OCI-M2 (cell line): ENCODE measurements around the gene KRT36.

ENCODE experiments used
- DNase-seq: peaks from one replicate; lab custom pipeline; 2025; ENCODE audit not compliant: unreplicated experiment; lab: John Stamatoyannopoulos, UW

Gene KRT36

DNA sequence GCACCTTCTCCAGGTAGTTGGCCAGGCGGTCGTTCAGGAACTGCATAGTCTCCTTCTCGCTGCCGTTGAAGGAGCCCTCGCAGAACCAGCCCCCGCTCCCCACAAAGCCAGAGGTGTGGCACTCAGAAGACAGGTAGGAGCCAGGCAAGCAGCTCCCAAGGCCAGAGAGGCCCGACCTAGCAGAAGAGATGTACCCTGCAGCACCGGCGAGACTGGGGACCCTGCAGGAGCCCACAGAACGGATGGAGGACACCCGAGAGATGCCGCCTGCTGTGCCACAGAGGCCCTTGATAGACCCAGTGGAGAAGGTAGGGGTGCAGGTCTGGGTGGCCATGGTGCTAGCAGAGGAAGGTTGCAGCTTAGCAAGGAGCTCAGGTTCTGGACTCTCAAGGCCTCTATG lies at the start of gene KRT36:
KRT36 (minus strand) TSS at position 380 of the 400 bp plus-strand sequence; CDS start at position 334, 46 bp downstream.
- no peak for DNase-seq

DNA sequence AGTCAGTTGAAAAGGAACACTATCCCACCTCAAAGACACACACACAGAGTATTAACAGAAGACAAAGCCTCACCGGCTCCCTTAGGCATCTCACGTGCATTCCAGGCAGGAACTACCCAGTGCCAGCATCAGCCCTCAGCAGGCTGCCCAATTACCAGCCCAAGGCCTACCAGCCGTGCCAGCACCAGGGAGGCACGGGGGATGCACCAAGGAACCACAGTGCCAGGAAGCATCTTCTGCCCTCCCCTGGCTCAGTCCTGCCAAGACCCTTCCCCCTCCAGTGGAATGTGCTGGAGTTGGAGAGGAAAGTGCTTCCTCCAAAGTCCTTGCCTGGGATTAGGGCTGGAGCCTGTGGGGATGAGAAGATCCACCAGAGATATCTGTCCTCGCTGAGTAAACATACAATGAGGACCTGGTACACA lies 49.4 kb upstream of the KRT36 start:
- no peak for DNase-seq

DNA sequence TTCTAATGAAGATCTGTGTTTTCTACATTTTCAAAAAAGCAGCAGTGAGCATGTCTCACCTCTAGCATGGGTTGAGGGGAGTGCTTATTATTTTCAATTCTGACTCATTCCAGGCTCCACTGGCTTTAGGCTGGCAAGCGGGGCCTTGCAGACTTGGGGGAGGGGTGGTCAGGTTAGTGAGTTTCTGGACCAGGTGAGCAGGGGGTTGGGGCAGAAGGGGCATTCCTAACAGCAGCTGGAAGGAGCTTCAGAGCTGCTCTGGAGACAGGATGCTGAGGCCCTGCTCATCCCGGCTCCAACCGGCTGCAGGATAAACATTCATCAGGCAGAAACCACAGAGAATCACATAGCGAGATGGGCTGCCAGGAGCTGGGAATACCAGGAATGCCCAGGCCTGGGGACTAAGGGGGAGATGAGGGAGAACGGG lies 48.9 kb upstream of the KRT36 start:
- no peak for DNase-seq

DNA sequence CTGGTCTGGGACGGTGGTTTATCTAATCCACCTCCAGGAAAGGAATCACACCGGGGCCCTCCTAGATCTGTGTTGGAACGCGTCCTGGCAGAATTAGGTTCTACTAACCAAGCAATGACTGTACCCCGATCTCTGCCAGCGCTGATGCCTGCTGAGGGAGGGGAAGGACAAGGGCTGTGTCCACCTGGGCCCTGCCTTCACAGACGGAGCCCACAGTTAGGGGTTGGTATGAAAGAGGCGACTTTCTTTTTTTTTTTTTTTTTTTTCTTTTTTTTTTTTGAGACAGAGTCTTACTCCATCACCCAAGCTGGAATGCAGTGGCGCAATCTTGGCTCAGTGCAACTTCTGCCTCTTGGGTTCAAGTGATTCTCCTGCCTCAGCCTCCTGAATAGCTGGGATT lies 48.3 kb upstream of the KRT36 start:
- DNase-seq, result no peak

GRCh38 chr17:41537614-41537954 lies 47.9 kb upstream of the KRT36 start:
- DNase-seq, result no peak

GRCh38 chr17:41536741-41537613 lies 47.3 kb upstream of the KRT36 start:
- DNase-seq, result no peak

GRCh38 chr17:41535764-41536481 lies 46.2 kb upstream of the KRT36 start:
- DNase-seq, result no peak

- DNase-seq, result no peak
These were observed 45.3 kb upstream of the KRT36 start for GRCh38 chr17:41534899-41535546.

- no peak for DNase-seq
These were observed 43.9 kb upstream of the KRT36 start for GRCh38 chr17:41533613-41534012.

DNA sequence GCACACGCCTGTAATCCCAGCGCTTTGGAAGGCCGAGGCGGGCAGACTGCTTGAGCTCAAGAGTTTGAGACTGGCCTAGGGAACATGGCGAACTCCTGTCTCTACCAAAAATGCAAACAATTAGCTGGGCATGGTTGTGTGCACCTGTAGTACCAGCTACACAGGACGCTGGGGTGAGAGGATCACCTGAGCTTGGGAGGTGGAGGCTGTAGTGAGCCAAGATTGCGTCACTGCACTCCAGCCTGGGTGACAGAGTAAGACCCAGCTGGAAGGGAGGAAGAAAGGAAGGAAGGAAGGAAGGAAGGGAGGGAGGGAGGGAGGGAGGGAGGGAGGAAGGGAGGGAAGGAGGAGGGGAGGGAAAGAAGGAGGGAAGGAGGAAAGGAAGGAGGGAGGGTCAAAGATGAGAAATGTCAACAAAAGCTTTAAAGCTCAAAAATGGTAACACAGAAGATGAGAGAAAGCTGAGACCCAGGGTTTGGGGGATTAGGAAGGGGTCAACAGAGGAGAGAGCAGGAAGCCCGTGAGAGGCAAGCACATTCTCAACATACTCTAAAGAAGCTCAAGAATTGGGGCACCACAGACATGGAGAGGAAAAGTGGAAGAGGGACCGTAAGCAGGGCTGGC lies 43.3 kb upstream of the KRT36 start:
- DNase-seq, result no peak

DNA sequence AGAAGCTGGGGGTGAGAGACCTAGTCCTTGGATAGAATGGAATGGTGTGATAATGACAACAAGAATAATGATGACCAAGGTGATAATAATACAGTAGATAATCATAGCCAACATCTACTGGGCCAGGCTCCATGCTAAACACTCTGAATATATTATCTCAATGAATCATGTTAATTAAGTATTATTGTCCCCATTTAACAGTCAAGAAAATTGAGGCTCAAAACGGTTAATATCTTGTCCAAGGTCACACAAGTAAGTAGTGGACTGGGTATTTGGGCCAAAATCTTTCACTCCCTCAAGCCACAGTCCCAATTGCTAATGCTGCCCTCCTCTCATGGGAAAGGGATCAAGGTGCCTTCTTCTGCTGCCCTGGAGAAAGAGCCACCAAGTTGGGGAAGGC lies 42.3 kb upstream of the KRT36 start:
- DNase-seq, result no peak

GRCh38 chr17:41530062-41531048 lies 40.6 kb upstream of the KRT36 start:
- DNase-seq, result no peak

- DNase-seq, result no peak
These were observed 39.8 kb upstream of the KRT36 start for GRCh38 chr17:41529491-41529915.

DNA sequence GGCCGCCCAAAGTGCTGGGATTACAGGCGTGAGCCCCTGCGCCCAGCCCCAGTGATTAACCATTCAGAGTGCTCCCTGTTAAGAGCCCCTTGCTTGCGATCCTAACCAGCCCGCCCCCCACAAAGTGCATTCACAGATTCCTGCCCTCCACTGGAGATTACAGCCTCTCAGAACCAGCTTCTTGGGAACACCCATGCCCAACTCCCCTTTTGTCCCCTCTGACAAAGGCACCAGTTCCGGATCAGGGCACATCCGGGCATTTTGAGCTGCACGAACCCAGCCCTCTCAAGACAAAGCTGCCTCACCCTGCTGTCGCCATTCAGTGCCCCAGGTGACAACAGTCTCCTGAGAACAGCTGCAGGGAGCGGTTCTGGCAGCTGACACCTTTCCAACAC lies 39.2 kb upstream of the KRT36 start:
- no peak for DNase-seq

- DNase-seq, result no peak
These were observed 37.6 kb upstream of the KRT36 start for GRCh38 chr17:41527063-41528023.

DNA sequence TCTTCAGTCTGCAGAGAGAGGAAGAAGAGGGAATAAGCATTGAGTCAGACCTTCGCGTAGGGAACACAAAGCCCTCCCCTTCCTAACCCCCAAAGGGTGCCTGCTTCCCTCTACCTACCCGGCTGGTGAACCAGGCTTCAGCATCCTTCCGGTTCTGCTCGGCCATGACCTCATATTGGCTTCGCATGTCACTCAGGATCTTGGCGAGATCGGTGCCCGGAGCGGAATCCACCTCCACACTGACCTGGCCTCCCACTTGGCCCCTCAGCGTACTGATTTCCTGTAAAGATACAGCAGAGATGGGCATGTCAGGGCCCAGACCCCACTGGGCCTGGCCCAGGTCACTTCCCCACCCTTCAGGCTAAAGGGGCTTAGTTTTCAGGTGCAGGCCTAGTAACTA lies 34.6 kb upstream of the KRT36 start:
- no peak for DNase-seq

DNA sequence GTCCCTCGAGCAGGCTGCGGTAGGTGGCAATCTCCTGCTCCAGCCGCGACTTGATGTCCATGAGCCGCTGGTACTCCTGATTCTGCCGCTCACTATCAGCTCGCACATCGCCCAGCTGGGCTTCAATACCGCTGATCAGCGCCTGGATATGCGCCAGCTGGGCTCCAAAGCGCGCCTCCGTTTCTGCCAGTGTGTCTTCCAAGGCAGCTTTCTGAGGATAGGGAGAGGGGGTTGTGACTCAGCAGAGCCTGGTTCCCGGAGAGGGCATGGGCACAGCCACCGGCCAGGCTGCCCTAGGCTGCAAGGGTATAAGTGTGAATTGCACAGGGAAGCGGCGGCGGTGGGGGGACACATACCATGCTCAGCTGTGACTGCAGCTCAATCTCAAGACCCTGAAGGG lies 34.1 kb upstream of the KRT36 start:
- no peak for DNase-seq

DNA sequence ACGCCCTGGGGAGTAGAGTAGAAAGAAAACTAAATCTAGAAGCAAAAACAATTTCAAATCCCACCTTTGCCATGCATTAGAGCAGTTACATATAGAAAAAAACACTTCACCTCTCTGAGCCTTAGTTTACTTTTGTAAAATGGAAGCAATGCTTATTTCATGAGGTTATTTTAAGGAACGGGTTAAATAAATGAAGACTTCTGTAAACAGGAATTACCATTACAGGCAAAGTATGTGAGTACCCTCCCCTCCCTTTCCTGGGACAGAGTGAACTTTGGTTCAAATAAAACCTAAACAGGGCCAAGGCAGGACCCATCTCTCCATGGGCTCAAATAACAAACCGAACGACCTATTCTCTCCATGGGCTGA lies 33.5 kb upstream of the KRT36 start:
- DNase-seq, result no peak
